ENCODE results near the gene ERN1. TPM values are rescaled to one million over a fixed set of nuclear protein-coding genes. Genes with fewer than 3 reads are reported as not detected.

Gene ERN1
- total RNA-seq, 1 experiment from 2014 or later, result 6.2 TPM

DNA sequence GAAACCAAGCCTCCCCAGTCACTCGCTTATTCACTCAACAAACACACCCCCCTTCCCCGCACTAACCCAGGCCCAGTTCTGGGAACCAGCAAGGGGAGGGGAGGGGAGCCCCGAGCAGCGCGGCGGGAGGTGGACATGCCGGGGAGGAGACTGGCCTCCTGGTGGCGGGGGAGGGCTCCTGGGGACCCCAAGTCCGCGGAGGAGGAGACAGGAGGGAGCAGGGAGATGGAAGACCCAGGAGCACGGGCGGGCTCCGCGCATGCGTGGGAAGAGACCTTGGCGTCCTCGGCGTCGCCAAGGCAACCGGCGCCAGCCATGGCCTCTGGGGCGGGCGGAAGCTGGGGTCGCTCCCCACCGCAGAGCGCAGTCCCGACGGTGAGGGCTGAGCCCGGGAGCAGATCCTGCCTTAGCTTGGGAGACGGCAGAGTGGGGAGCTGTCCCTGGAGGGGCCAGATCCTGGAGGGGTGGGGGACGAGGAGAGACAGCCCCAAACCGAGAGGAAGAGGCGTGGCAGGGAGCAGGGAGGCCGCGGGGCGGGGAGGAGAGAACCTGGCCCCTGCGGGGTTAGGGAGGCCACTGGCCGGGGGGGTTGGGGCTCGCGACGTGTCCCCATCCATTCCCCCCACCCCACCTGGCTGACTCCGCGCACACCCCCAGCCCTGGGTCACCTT is 131.8 kb downstream of the ERN1 start, which contains the start of gene PRR29:
Gene PRR29, plus strand, starts transcription at position 302 of the 671 bp plus-strand sequence. Its CDS starts 14 bp downstream, at position 316.
- in situ Hi-C loops (cut with HindIII; ENCODE audit: low pct_unique_long_range_greater_than_20kb, low sequenced_read_pairs), result no loop called here
- peak; percentile 68 for DNase-seq (ENCODE audit: low read depth, low spot score)

DNA sequence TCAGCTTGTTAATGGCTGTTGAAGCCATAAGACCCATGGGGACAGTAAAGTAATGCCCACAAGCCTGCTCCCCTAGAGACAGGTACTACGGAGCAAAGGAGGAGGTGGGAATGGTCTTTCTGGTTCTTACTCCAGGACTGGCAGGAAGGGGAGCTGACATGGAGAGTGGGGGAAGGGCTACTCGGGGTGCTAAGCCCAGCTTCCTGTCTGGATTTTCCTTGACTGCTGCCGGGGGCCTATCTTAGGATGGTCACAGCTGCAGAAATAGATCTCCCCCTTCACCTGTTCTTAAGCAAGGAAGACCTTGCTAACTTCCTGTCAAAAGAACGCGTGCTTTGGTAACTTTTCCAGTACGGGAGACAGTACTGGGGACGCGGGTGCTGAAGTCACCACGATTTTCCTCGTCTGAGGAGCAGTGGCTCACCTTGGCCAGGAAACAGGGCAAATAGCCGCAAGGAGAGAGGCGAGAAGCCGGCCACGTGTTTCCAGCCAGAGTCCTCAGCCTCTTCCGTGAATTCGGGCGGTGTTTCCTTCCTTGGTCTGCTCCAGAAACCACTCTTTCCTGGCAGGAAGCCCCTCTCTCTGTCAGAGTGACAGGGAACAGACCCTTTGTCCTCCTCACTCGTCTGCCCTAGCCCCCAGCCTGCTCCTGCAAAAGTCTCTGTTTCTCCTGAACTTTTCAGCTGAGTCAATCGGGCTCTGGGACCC is 132.4 kb downstream of the ERN1 start:
- no peak for DNase-seq (ENCODE audit: low read depth, low spot score)
- in situ Hi-C loops (cut with HindIII; ENCODE audit: low pct_unique_long_range_greater_than_20kb, low sequenced_read_pairs), result no loop called here

DNA sequence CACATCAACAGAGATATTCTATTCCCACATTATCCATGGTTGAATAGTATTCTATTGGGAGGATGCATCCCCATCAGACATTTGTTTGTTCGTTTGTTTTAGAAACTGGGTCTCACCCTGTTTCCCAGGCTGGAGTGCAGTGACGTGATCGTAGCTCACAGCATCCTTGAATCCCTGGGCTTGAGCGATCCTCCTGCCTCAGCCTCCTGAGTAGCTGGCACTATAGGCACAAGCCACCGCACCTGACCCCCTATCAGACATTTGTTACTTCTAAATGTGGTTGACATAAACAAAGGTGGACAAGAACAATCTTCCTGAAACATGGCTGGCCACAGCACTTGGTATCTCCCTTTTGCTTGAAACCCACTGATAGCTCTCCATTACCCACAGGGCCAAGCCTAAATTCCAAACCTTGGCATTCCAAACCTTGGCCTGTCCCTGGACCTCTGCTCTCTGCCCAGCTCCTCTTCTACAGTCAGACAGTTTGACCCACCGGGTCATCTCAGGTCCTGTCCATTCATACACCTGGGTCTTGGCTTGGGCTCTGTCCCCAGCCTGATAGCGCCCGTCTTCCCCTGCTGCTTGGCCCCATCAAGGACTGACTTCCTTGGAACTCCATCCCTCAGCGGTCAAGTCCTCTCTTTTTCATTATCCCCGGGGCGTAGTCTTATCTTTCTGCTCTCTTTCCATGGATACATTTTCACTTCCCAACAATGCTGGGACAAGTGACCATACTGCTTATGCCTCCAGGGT is 133.3 kb downstream of the ERN1 start:
- in situ Hi-C loops (cut with HindIII; ENCODE audit: low pct_unique_long_range_greater_than_20kb, low sequenced_read_pairs), result no loop called here
- DNase-seq (ENCODE audit: low read depth, low spot score), result no peak

DNA sequence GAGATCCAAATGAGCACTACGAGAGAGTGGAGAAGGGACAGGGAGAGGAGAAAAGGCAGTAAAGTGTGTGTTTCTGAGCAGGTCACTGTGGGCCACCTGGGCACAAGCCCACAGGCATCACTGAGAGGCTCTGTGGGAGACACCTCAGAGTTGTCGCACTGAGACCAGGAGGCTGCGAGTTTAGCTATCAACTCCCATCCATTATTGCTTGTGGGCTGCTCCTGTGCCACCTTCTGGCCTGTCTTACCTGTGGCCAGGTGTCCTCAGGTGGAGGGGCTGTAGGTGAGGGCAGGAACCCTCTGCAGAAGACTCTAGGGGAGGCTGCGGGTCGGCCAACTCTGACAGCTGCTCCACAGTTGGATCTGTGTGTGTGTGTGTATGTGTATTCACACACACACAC is 134.3 kb downstream of the ERN1 start:
- DNase-seq (ENCODE audit: low read depth, low spot score), result no peak
- in situ Hi-C loops (cut with HindIII; ENCODE audit: low pct_unique_long_range_greater_than_20kb, low sequenced_read_pairs), result no loop called here

DNA sequence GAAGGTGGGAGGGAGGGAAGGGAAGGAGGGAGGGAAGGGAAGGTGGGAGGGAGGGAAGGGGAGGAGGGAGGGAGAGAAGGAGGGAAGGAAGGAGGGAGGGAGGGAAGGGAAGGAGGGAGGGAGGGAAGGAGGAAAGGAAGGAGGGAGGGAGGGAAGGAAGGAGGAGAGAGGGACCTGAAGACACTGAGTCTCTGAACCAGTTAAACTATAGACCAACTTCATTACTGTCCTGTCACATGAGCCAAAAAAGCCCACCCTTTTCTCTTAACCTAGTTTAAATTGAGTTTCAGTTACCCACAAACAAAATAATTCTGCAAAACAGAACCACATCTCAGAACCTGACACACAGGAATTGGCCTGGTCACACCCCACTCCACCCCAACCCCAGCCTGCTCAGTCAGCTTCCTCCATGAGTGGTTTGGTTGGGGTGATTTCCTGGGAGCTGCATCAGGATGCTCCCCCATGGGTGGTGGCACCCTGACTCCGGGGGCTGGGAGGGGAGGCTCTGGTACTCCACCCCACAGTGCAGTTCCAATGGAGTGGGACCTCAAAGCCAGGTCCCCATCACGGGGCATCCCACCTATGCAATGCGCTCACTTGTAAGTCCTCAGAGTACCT is 136.5 kb downstream of the ERN1 start:
- in situ Hi-C loops (cut with HindIII; ENCODE audit: low pct_unique_long_range_greater_than_20kb, low sequenced_read_pairs), result no loop called here
- no peak for DNase-seq (ENCODE audit: low read depth, low spot score)

DNA sequence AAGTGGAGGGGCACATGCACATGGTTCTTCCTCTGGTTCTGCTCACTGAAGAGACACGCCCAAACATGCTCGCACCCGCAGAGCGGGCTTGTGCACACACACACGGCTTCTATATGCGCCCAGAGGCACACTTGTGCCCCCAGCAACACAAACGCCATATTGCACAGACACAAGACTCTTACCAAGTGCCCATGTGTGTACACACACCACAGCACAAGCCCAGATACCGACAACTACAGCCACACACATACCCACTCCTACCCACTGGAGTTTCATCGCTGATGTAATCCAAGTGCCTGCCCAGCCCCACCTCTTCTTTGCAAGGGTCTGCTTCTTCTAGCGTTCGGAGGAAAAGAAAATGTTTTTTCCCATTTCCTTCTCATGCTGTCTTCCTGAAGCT is 138.3 kb downstream of the ERN1 start:
- in situ Hi-C loops (cut with HindIII; ENCODE audit: low pct_unique_long_range_greater_than_20kb, low sequenced_read_pairs), result no loop called here
- DNase-seq (ENCODE audit: low read depth, low spot score), result no peak

DNA sequence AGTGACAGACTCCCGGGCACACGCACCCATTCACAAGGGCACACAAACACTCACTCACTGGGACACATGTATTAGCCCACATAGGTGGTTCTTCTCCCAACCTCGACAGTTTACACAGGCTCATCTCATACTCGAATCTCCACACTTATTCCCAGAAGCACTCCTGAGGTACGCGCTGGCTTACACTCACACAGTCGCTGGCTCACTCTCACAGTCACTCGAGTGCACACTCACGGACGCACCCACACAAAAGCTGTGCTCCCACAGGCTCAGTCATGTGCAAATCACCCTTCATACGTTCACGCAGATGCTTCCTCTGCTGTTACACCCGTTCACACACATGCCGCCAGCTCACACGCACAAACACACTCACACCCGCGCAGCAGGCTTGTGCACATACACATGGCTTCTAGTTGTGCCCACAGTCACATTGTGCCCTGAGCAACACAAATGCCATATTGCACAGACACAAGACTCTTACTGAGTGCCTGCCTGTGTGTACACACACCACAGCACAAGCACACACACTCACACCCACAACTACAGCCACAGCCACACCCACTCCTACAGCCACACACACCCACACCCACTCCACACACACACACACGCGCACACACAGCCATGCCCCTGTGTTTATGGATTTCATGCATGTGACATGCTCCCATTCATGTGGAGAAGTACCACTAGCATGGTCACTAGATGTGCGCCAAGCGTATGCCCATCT is 140.2 kb downstream of the ERN1 start:
- in situ Hi-C loops (cut with HindIII; ENCODE audit: low pct_unique_long_range_greater_than_20kb, low sequenced_read_pairs), result no loop called here
- DNase-seq (ENCODE audit: low read depth, low spot score), result no peak

Small RNA genes lying within 50 kb of the gene (small RNA-seq; reads per million reads assigned to genes)
- gene SNORD104, result 2,605 to 234,639 reads per million in 2 experiments

Other genes with a start within 250 kb of the ERN1 start
- gene GH2, start 248.2 kb downstream of the ERN1 start, total RNA-seq (2014; rRNA removed; shearing (Covaris generic)), result not detected in 2 replicates
- gene CSH1, start 233.6 kb downstream of the ERN1 start, total RNA-seq (2014; rRNA removed; shearing (Covaris generic)), result not detected in 2 replicates
- gene CSHL1, start 218.9 kb downstream of the ERN1 start, total RNA-seq (2014; rRNA removed; shearing (Covaris generic)), result not detected in 2 replicates
- gene GH1, start 211.3 kb downstream of the ERN1 start, total RNA-seq (2014; rRNA removed; shearing (Covaris generic)), result not detected in 2 replicates
- gene CD79B, start 197.8 kb downstream of the ERN1 start, total RNA-seq (2014; rRNA removed; shearing (Covaris generic)), result 2.2 and 3.1 TPM in 2 replicates
- gene SCN4A, start 157.2 kb downstream of the ERN1 start, total RNA-seq (2014; rRNA removed; shearing (Covaris generic)), result not detected in 2 replicates
- gene PRR29, start 131.8 kb downstream of the ERN1 start, total RNA-seq (2014; rRNA removed; shearing (Covaris generic)), result 0.13 TPM in 1 of 2 replicates, not detected in the other
- 0.71 TPM in 1 of 2 replicates, not detected in the other for gene ICAM2, start 109.5 kb downstream of the ERN1 start, total RNA-seq (2014; rRNA removed; shearing (Covaris generic))
- gene TEX2, start 133.1 kb upstream of the ERN1 start, total RNA-seq (2014; rRNA removed; shearing (Covaris generic)), result 28.8 and 29.6 TPM in 2 replicates